Esophagus muscularis mucosa (tissue), 4 donors: ENCODE data around the gene SPSB1.

Source experiments
- EP300 ChIP-seq: sonication (generic); formaldehyde crosslinking; IDR thresholded peaks from one replicate; pipeline ENCODE4 v1.6.1; 2017; ENCODE audit warnings: antibody characterized with exemption
- POLR2A ChIP-seq: fragments of 450-650 bp; IDR thresholded peaks from one replicate; pipeline ENCODE4 v1.6.1; 2017; ENCODE audit warnings: antibody characterized with exemption, moderate library complexity, mild to moderate bottlenecking, low read depth
- POLR2AphosphoS5 ChIP-seq, 2 donors: sonication (generic); formaldehyde crosslinking; IDR thresholded peaks; one replicate each; pipeline ENCODE4 v1.6.1; 2017; ENCODE audit warnings: antibody characterized with exemption in 2 of 2
- TF ChIP-seq, protein P1 (sequence below), 3 experiments: fragments of 200-600 bp in 2 of 3; fragments of 450-650 bp in 1 of 3; sonication (generic) in 2 of 3; IDR thresholded peaks; one replicate each; pipeline ENCODE4 v1.5.1; 2017 to 2019; ENCODE audit warnings: antibody characterized with exemption in 3 of 3, mild to moderate bottlenecking in 2 of 3, moderate library complexity in 1 of 3

DNA sequence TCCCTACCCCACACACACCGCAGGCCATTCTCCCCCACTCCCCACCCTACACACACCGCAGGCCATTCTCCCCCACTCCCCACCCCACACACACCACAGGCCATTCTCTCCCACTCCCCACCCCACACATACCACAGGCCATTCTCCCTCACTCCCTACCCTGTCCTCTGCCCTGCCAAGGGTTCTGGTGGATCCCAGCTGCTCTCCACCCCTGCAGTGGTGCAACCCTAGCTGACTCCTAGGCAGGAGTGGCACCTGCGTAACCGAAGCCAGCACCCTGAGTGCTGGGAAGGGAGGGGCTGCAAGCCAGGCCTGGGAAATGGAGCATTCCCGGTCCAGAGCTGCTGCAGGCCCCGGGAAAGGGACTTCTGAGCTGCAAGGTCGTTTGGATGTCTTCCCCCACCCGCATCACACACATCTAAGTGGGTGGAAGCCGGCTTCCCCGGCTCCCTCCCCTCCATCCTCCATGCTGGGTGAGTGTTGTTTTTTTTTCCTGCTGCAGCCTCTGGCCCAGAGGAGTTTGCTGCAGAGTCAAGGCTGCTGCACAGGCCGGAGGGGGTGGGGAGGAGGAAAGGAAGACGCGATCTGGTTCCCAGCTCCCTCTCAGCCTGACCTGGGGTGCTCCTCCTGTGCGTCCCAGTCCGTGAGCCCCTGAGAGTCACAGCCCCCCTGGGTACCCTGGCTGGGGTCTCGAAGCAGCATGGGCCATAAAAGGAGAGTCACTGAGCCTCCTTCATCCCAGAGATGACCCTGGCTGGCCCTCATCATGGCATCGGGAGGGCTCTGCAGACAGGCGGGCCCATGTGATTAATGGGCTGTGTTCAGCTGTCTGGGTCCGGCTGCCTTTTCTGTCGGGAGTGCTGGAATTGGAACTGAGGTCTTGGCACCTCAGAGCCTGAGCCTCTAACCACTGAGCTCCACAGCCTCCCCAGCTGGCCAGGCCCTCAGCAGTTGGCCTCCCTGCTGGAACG, 42.0 kb upstream of the SPSB1 start:
- TF ChIP-seq POLR2AphosphoS5 (IDR thresholded peaks at IDR 0.05) (no peak), POLR2A (no peak), EP300 (no peak)
- TF ChIP-seq, protein P1, sequence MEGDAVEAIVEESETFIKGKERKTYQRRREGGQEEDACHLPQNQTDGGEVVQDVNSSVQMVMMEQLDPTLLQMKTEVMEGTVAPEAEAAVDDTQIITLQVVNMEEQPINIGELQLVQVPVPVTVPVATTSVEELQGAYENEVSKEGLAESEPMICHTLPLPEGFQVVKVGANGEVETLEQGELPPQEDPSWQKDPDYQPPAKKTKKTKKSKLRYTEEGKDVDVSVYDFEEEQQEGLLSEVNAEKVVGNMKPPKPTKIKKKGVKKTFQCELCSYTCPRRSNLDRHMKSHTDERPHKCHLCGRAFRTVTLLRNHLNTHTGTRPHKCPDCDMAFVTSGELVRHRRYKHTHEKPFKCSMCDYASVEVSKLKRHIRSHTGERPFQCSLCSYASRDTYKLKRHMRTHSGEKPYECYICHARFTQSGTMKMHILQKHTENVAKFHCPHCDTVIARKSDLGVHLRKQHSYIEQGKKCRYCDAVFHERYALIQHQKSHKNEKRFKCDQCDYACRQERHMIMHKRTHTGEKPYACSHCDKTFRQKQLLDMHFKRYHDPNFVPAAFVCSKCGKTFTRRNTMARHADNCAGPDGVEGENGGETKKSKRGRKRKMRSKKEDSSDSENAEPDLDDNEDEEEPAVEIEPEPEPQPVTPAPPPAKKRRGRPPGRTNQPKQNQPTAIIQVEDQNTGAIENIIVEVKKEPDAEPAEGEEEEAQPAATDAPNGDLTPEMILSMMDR (IDR thresholded peaks at IDR 0.05) = no peak
